VCaP (cell line): Measurements from ENCODE around the gene NTNG1.

Experiments used
- H3K27ac ChIP-seq: fragments of 450-650 bp; 2 replicates; pipeline ENCODE4 v1.5.1; 2017
- TF ChIP-seq, protein P1 (sequence below): fragments of 450-650 bp; conservative IDR thresholded peaks from 2 replicates; pipeline ENCODE4 v1.5.1; 2017; ENCODE audit warnings: mild to moderate bottlenecking, moderate library complexity

NTNG1 gene

DNA sequence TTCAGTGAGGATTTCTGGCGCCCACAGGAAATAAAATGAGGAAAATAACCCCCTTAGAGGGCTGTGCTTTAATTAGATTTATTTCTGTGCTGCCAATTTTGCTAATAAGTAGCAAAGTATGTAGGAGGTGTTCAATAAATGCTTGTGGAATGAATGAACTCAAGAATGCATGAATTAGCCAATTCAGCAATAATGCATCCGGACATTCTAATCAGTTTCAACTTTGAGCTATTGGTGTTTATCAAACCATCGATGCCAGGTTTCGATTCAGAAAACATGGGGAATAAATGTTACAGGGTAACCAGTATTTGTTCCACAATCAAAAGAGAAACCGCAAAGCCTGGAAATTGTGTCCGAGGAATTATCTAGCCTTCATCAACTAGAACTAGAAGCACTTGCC lies 353.2 kb downstream of the NTNG1 start:
- TF ChIP-seq, protein P1, sequence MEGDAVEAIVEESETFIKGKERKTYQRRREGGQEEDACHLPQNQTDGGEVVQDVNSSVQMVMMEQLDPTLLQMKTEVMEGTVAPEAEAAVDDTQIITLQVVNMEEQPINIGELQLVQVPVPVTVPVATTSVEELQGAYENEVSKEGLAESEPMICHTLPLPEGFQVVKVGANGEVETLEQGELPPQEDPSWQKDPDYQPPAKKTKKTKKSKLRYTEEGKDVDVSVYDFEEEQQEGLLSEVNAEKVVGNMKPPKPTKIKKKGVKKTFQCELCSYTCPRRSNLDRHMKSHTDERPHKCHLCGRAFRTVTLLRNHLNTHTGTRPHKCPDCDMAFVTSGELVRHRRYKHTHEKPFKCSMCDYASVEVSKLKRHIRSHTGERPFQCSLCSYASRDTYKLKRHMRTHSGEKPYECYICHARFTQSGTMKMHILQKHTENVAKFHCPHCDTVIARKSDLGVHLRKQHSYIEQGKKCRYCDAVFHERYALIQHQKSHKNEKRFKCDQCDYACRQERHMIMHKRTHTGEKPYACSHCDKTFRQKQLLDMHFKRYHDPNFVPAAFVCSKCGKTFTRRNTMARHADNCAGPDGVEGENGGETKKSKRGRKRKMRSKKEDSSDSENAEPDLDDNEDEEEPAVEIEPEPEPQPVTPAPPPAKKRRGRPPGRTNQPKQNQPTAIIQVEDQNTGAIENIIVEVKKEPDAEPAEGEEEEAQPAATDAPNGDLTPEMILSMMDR: no peak
- H3K27ac ChIP-seq: no peak overlapping the region

DNA sequence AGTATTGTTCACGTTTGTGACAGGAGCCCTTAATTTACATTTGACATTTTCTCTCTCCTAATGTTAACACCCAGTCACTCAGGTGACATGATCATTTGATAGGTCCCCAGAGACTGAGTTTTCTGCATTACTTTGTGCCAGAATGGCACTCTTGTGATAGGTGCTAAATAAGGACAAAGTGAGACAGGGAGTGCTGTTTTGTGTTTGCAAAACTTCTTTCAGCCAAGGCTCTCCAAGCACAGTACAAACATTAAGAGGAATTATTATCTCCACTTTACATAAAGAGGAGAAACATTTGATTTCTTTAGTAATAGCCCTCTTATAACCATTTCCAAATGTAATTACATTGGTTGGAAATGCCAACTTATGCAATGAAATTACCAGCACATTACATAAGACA lies 355.2 kb downstream of the NTNG1 start:
- TF ChIP-seq, protein P1: no peak

DNA sequence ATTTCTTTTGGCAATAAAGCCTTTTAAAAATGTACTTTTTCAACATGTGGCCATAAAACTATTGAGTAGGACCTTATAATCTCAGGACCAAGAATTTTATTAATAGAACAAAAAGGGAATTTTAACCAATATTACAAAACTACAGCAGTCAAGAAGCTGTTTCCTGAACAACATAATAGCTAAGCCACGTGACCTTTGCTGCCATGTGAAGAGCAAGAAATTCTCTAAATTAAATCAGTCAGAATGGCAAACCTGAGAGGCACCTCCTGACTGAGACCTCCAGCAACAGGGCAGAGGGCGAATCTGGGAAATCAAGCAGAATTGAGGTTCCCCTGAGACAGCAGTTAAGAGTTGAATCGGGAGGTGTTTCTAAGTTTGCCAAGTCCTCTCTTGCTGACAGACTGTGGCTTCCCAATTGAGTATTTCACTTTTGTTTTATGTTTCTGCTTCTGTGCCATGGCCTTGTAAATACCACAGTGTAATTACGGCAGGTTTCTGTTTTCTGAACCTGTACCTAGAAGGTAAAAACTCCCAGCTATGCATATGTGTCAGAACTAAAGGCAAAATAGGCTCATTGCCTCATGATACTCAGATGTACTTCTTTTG lies 358.4 kb downstream of the NTNG1 start:
- TF ChIP-seq, protein P1: no peak
- no peak overlapping the region for H3K27ac ChIP-seq

More for the DNA sequence above, 355.2 kb downstream of the NTNG1 start:
- H3K27ac ChIP-seq: no peak overlapping the region

DNA sequence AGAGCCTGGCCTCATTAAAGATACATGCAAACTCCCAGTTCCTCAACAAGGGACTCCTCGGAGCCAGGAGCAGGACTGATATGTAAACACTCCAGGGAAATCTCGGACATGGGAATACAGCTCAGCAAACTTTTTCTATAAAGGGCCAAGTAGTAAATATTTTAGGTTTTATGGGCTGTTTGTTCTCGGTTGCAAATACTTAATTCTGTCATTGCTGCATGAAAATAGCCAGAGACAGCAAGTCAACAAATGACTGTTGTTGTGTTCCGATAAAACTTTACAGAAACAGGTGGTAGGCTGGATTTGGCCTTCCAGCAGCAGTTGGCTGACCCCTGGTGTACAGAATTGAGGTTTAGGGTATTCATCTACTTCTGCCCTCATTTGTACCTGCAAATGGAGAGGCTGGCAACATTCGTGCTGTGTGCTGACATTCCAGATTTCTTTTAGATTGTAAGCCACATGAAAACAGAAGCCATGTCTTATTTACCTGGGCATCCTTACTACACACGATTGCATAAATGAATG lies 360.3 kb downstream of the NTNG1 start:
- no peak overlapping the region for H3K27ac ChIP-seq
- TF ChIP-seq, protein P1: no peak

DNA sequence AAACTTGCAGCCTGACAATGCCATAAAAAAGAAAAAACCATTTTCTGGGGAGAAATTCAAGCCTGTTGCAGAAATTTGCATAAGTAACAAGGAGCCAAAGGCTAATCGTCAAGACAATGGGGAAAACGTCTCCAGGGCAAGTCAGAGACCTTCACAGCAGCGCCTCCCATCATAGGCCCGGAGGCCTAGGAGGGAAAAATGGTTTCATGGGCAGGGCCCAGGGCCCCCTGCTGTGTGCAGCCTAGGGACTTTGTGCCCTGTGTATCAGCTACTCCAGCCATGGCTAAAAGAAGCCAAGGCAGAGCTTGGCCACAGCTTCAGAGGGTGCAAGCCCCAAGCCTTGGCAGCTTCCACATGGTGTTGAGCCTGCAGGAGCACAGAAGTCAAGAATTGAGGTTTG lies 369.5 kb downstream of the NTNG1 start:
- TF ChIP-seq, protein P1: no peak
- no peak overlapping the region for H3K27ac ChIP-seq

DNA sequence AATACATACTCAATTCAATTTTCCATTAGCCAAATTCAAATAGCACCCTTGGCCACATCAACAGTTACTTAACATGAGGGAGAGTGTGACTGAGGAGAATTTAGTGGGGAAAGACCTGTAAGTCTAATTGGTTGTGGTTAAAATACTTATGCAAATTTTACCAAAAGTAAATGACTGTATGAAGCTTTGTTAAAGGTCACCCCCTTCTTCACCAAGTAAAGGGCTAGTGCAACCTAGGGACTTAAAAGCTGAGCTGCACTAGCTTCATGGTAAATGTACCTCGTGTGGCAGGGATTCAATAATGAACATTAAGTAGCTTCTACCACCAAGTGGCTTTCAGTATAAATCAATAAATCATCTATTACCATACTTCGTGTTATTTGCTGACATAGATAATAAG lies 372.0 kb downstream of the NTNG1 start:
- TF ChIP-seq, protein P1: no peak
- no peak overlapping the region for H3K27ac ChIP-seq

DNA sequence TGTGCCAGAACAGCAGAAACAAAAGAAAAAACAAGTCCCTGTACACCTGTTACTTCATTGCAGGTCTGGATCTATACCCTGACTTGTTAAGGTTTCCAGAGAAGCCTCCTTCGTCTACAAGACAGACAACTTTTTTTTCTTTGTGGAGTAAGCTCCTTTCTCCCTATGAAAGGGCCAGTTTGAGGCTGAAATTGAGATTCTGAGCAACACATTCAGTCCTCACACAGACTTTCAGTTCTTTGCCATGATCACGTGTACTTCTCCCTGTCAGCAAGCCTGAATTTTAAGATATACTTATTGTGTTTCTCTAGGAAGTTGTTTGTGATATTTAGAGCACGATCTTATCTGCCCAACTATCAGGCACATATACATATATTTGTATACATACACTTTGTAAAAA lies 374.0 kb downstream of the NTNG1 start:
- no peak overlapping the region for H3K27ac ChIP-seq
- TF ChIP-seq, protein P1: no peak
